COLO668 (cell line): ENCODE data around the gene HTR1D.
A peak's percentile ranks its signal among the peaks of the same experiment; 100 is the strongest.
"Not testable (repeated sequence)": the region's sequence is repeated elsewhere in the genome, so short reads cannot be mapped to it uniquely, and the experiment has no call there.

Experiments
- DNase-seq: peaks from one replicate; lab custom pipeline; 2025; ENCODE audit not compliant: unreplicated experiment; lab: John Stamatoyannopoulos, UW

Gene HTR1D

GRCh38 chr1:23217421-23218115 lies at the start of gene HTR1D:
TSS of gene HTR1D (minus strand) at chr1:23217502. CDS start at chr1:23194219, 23,283 bp downstream.
- no peak for DNase-seq

- DNase-seq: peak; percentile 26
Measured at GRCh38 chr1:23263380-23263887, 46.1 kb upstream of the HTR1D start.

GRCh38 chr1:23258082-23258481 lies 40.8 kb upstream of the HTR1D start:
- DNase-seq: not testable (repeated sequence)

GRCh38 chr1:23257371-23257770 lies 40.1 kb upstream of the HTR1D start:
- DNase-seq: not testable (repeated sequence)

GRCh38 chr1:23254584-23254983 lies 37.3 kb upstream of the HTR1D start:
- DNase-seq: no peak

- DNase-seq: no peak
Measured at GRCh38 chr1:23251812-23252211, 34.5 kb upstream of the HTR1D start.

GRCh38 chr1:23249787-23250454 lies 32.6 kb upstream of the HTR1D start:
- DNase-seq: no peak

GRCh38 chr1:23247276-23247675 lies 30.0 kb upstream of the HTR1D start:
- no peak for DNase-seq

GRCh38 chr1:23246274-23246673 lies 29.0 kb upstream of the HTR1D start:
- DNase-seq: no peak

GRCh38 chr1:23244256-23244761 lies 27.0 kb upstream of the HTR1D start:
- DNase-seq: no peak

GRCh38 chr1:23242414-23242813 lies 25.1 kb upstream of the HTR1D start:
- no peak for DNase-seq

- DNase-seq: no peak
Measured at GRCh38 chr1:23239638-23240295, 22.5 kb upstream of the HTR1D start.

GRCh38 chr1:23238565-23238964 lies 21.3 kb upstream of the HTR1D start:
- DNase-seq: no peak

GRCh38 chr1:23237508-23237907 lies 20.2 kb upstream of the HTR1D start:
- no peak for DNase-seq

- no peak for DNase-seq
Measured at GRCh38 chr1:23227806-23228205, 10.5 kb upstream of the HTR1D start.

- DNase-seq: no peak
Measured at GRCh38 chr1:23224739-23225648, 7.7 kb upstream of the HTR1D start.

- not testable (repeated sequence) for DNase-seq
Measured at GRCh38 chr1:23223963-23224362, 6.7 kb upstream of the HTR1D start.

- not testable (repeated sequence) for DNase-seq
Measured at GRCh38 chr1:23223490-23223951, 6.2 kb upstream of the HTR1D start.

GRCh38 chr1:23222742-23223141 lies 5.4 kb upstream of the HTR1D start:
- no peak for DNase-seq

- DNase-seq: no peak
Measured at GRCh38 chr1:23222331-23222730, 5.0 kb upstream of the HTR1D start.

GRCh38 chr1:23221107-23221506 lies 3.8 kb upstream of the HTR1D start:
- DNase-seq: no peak
